ENCODE measurements around the gene IGSF3. TPM values are rescaled to one million over a fixed set of nuclear protein-coding genes. Genes with fewer than 3 reads are reported as not detected.
"Not testable (repeated sequence)": the region's sequence is repeated elsewhere in the genome, so short reads cannot be mapped to it uniquely, and the experiment has no call there.

Gene IGSF3
- total RNA-seq, 1 donor from 2014 or later, result 46.5 TPM

DNA sequence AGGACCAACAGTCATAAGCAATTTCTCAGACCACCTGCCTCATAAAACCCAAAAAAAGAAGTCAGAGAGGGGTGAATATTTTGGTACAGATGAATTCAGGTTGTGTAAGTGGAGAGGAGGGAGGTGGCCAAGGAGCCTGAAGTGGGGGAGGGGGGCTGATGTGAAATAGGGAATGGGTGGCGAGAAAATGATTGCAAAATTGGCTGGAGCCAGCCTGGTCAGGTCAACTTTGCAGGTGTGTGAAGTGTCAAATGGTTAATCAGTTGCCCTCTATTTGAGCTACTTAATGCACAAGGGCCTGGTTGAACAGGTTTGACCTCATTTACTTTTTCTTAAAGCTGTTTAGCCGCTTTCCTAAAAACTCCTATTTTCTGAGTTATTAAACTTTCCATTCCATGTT is 38.1 kb downstream of the IGSF3 start:
- DNase-seq, result not testable (repeated sequence)

DNA sequence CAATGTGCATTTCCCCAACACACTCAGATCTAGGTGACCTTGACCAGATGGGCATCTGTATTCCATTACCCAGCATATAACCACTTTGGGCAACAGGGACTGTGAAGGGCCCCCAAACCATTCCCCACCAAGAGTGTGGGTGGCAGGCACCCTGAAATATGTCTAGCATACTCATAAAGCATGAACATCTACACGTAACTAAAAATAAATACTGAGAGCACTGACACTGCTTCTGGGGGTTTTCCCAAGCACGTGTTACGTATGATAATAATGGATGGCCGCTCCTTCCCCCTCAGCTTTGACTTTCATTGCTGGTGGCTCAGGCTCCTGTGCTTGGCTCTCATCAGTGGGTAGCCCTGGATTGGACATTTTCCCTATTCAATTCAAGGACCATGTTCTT is 39.1 kb downstream of the IGSF3 start:
- DNase-seq, result no peak

DNA sequence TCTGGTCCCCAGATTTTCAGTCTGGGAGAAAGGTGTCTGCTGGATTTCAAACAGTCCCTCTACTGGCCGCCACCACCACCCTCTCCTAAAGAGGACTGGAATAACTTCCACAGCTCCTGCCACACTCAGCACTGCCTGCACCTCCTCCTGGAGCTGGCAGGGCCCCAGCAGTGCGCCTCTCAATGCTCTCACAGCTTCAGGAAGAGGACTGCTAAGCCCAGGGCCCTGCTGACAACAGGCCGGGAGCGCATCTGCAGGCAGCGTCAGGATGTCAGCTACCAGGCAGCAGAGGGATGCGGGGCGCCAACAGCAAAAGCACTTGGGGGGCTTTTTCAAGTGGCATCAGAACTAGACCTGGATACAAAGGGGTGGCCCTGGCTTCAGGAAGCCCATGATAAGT is 40.2 kb downstream of the IGSF3 start:
- peak; percentile 59 for DNase-seq

DNA sequence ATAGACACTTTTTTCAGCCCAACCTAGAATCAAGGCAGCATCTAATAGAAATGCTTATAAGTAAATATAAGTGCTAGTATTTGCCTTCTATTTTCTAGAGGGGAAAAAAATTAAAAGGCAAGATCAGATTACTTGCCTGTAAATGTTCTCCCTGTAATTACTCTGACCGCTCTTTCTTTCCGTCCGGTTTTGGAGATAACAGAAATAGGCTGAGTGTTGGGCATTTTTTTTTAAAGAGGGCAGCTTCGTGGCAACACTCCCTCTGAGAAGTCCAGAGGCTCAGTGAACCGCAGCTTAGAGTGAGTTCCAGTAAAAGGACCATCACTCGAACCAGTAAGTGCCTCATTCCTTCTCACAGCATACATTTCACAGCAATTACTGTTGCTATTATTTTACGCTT is 40.6 kb downstream of the IGSF3 start:
- DNase-seq, result not testable (repeated sequence)

DNA sequence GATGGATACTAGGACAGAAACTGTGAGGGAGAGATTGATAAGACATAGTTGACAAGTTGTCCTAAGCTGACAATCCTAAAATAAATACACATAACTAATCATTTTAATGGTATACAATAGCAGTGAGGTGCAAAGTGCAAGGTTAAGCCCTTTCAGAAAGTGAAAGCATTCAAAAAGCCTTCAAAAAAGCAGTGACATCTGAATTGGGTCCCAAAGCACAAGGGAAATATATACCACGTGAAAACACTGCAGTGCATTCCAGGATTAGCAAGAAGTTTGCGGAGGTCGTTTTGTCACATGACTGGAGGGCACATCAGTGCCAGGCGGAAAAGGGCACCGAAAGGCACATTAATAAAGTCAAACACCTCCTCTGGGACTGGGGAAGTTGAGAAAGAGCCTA is 42.4 kb downstream of the IGSF3 start:
- not testable (repeated sequence) for DNase-seq

DNA sequence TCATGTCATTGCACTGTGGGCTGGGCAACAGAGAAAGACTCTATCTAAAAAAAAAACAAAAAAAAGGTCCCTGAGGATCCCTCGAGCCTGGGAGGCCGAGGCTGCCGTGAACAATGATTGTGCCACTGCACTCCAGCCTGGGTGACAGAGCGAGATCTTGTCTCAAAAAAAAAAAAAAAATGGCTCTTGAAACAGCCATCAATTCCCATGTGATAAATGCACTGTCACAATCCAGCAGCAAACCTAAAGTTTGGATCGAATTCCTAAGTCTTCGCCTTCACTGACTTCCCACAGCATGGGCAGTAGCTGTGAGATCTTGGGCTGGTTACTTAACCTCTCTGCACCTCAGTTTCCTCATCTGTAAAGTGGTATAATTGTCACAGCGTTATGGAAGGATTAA is 43.5 kb downstream of the IGSF3 start:
- no peak for DNase-seq

DNA sequence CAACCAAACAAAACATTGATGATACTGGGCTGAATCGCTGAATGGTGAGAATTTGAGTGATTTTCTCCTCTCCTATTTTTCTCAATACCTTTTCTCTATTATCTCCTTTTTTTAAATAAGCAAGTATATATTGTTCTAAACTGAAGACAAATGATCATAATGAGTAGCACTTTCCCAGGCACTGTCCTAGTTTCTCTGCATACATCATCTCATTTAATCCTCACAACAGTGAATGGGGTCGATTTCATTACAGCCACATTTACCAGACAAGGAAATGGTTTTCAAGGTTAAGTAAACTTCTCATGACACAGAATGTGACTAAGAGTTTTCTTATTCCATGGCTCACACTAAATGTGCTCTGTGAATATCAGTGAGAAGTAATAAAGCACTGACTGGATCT is 45.0 kb downstream of the IGSF3 start:
- DNase-seq, result not testable (repeated sequence)

DNA sequence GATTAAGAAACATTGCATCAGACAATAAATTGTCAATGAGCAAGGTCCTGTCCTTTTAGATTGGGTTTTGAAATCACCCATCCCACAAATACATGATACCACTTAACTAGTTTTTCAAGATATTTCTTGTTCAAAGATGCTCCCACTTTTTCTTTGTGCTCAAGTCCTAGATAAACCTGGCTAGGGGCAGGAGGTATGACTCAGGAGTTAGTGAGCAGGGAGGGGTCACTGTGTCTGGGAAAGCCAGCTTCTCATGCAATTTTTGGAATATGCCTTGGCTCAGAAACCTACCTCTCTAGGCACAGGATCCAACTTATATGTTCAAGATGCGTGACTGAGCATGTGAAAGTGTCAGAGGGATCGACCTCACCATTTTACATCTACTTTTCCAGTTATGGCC is 45.8 kb downstream of the IGSF3 start:
- DNase-seq, result not testable (repeated sequence)

DNA sequence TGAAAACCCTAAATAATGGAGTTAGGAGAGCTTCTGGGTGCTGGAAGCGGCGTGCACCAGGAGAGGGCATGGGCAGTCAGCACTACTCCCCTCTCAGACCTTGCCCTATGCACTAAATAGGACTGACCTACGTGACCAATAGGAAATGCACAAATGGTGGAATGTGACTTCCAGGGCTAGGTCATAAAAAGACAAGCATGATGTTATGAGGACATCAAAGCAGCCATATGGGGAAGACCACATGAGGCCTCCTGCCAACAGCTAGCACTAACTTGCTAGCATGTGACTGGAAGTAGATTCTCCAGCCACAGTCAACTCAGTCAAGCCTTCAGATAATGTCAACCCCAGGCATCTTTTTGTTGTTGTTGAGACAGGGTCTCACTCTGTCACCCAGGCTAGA is 47.1 kb downstream of the IGSF3 start:
- DNase-seq, result not testable (repeated sequence)

DNA sequence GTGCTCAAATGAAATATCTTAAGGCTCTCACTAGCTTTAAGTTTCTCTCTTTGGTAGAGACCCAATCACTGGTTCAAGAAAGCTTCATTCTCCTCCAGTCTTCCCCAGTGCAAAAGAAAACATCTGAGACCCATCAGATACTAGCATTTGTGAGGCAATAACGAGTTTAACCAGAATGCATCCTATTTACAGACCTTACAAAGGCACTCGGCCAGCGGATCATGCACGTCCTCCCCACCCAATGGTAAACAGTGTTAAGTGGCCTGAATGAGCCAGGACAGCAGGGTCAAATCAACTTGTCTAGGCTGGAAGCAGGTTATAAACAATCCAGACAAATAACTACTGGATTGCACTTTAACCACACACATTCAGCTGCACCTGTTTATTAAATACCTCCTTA is 48.4 kb downstream of the IGSF3 start:
- not testable (repeated sequence) for DNase-seq

DNA sequence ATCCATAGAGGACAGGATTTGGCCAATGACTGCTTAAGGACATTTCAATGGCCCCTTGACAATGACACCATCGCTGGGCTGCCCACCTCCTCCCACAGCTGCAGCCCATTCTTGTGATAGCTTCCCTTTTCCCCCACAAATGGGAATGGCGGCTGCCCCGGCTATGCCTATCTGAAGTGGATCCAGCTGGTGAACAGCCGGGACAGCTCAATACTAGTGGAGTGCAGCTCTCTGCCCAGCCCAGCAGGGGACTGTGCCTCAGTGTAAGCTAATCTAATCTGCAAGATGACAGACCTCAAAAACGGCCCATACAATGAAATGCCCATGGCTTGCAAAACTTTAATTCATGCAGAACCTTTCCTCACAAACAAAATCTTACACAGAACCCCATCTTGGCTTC is 49.7 kb downstream of the IGSF3 start:
- peak; percentile 85 for DNase-seq

DNA sequence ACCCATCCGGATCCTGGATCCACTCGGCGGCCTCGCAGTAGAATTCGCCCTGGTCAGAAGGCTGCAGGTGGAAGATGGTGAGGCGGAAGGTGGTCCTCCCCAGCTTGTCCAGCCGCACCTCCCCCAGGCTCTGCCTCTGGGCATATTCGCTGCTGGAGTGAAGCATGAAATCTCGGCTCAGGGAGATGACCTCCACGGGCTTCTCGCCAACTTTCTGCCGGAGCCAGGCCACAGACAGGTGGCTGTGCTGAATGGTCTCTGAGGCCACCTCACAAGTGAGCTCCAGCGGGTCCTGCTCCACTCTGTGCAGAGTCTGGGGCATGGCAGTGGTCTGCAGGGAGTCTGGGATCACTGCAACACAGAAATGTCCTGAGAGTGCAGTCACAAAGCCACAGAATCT is 53.7 kb downstream of the IGSF3 start:
- DNase-seq, result not testable (repeated sequence)

DNA sequence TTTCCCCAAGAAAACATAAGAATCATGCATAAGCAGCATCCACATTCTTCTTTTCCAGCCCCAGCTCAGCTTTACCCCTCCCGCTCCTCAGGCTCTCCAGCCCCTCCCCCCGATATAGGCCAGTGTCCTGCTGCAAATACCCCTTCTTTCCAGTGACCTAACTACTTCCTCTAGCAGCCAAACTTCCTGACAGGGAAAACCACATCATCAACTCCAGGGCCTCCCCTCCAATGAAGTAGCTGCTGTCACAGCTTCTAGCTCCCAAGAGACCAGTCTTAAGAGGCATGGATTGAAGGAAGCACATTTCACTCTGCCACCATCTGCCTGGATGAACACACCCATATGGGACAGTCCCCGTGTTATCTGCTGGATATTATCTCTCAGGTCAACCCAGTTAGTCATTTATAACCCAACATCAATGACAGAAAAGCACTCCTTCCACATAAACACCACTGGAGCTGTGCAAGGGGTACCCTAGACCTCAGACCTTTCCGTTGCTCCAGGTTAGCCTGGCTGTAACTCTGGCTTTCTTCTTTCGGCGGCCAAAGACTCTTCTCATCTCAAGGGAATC is 57.6 kb downstream of the IGSF3 start:
- not testable (repeated sequence) for DNase-seq

DNA sequence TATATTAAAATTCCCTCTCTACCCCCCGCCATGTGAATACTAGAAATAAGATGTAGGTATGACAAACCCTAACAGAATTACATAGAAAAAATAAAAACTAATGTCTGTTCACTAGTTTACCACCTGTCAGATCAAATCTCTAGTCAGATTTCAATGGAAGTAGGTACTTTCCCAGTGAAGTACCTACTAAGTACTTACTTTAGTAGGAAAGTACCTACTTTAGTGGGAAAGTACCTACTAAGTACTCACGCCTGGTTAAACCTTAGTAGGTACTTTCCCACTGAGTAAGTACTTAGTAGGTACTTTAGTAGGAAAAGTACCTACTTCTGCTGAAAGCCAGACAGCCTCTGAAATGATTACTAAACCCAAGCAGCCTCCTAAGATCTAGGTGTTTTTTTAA is 58.7 kb downstream of the IGSF3 start:
- DNase-seq, result not testable (repeated sequence)

DNA sequence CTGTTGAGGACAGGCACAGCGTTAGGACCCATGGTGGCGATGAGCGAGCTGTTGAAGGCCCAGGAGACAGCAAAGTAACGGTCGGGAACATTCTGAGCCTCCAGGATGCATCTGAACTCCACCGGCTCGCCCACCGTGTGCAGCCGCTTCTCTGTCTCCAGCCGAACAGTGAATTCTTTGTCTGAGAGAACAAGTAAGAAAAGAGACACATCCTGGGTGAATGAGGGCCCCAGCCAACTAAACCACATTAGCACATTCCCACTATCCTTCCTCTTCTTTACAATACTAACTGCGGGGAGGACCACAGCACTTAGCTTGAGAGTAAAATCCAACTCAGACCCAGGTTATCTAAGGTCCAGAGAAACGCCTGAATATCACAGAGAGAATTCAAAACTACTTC is 59.4 kb downstream of the IGSF3 start:
- DNase-seq, result not testable (repeated sequence)

DNA sequence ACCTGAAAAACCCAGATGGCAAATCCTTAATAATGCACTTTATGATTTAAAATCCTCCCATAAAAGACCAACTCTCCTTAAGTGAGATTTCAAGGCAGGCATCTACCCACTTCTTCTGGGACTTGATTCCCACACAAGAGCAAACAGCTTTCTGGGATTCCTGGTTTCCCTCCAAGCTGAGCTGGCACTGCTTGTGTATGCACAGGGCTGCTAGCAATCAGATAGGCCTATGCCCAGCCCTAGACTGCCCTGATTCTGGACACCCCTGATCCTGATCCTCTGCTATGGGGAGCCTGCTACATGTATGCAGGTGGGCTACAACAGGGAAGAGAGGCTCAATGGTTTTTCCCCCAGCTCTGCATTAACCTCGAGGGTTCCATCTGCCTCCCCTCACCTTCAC is 60.1 kb downstream of the IGSF3 start:
- not testable (repeated sequence) for DNase-seq

DNA sequence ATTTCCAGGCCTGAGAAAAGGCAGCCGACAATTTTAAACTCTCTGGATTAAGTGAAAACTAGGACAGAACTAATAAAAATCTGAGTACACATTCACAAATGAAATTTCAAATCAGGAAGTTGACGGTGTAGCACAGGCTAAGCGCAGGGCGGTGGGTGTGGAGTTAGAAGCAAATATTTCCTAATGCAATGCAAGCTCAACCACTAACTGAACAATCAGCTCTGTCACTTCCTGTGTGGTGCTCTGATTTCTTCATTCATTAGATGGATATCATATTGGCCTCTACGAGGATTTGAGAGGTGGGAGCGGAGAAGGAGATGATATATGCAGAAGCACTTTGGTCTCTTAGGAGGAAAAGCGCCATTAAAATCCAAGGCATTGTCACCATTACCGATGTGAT is 61.5 kb downstream of the IGSF3 start:
- not testable (repeated sequence) for DNase-seq

DNA sequence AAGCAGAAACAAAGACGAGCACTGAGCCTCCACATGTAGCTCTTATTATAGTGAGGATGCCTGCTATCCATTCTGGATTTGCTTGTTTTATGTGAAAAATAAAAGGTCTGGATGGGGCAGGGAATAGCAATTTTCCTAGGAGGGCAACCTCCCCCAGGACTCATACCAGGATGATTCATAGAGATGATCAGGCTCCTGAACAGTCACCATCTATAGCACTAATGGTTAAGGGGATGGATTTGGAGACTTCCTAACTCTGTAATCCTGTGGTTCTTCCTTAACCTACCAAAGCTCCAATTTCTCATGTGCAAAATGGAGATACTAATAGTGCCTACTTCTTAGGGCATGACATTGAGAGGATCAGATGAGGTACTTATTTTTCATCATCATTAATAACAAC is 62.2 kb downstream of the IGSF3 start:
- no peak for DNase-seq

DNA sequence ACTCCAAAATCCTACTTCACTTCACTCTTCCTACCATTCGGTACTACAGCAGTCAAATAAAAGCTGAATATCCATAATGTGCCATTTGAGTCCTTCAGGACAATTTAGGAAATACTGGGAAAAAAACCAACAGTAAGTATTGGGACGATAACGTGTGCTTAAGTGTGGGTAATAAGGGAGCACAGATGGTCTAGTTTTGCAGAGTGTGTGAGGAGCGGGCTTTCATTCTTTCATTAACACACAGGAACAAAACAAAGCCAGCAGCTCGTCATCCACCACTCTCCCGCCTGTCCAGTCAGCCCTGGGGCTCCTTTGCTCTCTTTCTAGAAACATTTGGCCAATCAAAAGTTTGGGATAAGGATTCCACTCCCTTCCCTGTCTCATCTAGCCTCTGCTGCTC is 63.1 kb downstream of the IGSF3 start:
- not testable (repeated sequence) for DNase-seq

DNA sequence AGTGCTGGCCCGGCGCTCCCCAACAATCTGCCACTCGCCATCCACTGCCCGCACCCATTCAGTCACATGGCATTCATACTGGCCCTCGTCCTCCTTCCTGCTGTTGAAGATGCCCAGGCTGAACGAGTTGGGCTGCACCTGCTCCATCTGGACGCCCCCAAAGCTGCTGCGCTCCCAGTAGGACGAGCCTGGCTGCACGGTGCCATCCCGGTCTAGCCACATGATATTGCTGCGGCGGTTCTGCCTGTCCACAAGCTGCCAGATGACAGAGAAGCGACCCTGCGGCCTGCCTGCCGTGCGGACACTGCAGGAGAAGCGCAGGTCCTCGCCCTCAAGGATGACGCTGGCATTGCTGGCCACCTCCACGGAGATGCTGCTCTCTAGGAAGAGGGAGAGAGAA is 63.9 kb downstream of the IGSF3 start:
- DNase-seq, result not testable (repeated sequence)

DNA sequence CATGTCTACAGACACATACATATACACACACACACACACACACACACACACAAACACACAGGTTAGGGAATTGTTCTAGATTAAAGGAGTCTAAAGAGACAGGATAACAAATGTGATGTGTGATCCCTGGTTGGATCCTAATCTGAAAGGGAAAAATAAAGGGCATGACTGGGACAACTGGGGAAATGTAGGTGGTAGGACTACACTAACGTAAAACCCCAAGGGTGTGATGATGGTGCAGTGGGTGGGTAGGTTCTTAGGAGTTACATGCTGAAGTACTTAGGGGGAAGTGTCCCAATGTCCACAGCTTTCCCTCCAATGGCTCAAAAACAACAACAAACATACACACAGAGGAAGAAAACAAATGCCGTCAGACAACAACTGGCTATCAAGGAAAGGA is 68.2 kb downstream of the IGSF3 start:
- DNase-seq, result not testable (repeated sequence)

DNA sequence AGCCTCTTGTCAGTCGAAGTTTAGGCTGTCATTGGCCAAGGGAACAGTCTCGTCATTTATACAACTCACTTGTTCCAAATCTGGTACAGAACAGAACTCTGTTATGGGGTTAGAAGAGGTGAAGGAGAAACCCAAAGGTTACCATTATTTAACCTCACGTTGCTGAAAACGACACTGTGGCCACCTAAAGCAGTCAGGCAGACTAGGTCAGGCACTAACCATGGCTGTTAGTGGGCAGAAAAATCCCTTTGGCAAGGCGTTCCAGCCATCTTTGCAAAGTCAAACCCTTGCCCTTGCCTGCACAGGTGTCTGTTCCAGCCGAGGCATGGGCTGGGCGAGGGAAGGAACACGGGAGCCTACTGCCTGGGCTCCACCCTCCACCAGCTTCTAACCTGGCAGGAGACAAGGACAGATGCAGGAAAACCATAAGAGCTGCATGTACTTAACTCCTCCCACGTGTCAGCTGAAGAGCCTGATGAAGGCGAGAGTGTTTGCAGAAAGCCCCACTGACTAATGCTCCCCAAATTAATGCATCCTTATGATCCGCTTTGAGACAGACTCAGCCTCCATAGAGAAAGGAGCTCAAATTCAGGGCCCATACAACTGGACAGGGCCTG is 69.0 kb downstream of the IGSF3 start:
- not testable (repeated sequence) for DNase-seq

DNA sequence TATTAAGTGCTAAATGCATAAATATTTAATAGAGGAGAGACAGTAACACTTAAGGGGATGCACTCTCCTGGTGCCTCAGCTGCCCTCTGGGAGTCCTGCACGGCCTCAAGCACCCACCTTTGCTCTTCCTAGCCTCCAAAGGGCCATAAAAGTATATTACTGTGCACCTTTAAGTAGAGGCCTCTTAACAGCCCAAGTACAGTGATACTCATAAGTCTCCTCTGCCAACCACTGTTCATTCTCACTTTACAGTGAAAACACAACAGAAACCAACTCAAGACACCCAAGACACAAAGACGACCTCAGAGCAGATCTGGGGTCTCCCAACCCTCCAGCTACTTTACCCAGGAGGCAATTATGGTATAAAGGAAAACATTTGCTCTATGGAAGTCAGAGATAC is 70.1 kb downstream of the IGSF3 start:
- DNase-seq, result not testable (repeated sequence)

DNA sequence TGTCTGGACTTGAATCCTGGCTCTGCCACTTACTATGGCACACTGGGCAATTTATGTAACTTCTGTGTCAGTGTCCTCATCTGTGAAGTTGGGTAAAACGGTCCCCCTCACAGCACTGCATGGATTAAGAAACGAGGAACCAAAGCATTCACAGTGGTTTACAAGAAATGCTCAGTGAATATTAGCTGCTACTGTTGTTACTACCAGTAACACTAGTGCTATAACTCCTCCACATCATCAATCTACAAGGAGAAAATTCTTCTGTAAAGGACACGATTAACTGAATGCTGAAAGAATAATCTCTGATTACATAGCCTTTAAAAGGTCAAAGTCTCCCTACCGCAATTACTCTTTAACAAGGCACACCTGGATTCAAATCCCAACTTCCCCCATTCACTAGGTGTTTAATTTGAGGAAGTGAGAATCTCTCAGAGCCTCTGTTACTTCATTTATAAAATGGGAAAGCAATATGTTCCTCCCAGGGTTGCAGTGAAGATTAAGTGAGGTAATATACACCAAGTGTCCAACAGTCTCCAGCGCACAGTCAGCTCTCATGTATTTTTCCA is 70.7 kb downstream of the IGSF3 start:
- not testable (repeated sequence) for DNase-seq
